ENCODE data around the gene SH3BP2. TPM values are rescaled to one million over a fixed set of nuclear protein-coding genes. Genes with fewer than 3 reads are reported as not detected.

SH3BP2 gene
- polyA plus RNA-seq, 1 donor from 2014 or later: 87.9 TPM

DNA sequence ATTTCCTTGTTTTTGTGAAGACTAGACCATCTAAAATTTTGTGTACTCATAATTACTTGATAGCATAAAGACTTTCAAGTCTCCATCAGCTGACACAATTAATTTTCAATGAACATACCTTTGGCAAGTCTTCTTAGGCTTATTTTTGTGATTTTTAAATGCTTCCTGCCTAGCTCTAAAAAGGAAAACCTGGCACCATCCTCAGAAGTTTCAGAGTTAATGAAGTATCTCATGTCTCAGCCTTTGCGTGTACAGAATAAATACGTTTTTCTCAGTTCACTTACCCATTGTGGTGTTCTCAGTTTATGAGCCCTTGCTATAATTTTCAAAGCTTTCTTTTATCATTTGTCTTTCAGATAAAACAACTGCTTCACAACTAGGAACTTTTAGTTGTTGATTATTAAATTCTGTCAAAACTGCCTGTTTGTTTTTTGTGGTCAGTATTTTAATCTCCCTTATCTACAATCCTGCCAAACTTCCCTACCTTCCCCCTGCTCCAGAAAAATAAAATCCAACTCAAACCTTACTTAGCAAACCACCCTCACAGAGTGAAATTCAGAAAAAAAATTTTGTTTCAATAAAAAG is 72.4 kb downstream of the SH3BP2 start:
- H3K79me2 ChIP-seq (replicated peaks; ENCODE audit: insufficient read depth, low read length): peaks cover 52% of the 10 kb centered on the region

DNA sequence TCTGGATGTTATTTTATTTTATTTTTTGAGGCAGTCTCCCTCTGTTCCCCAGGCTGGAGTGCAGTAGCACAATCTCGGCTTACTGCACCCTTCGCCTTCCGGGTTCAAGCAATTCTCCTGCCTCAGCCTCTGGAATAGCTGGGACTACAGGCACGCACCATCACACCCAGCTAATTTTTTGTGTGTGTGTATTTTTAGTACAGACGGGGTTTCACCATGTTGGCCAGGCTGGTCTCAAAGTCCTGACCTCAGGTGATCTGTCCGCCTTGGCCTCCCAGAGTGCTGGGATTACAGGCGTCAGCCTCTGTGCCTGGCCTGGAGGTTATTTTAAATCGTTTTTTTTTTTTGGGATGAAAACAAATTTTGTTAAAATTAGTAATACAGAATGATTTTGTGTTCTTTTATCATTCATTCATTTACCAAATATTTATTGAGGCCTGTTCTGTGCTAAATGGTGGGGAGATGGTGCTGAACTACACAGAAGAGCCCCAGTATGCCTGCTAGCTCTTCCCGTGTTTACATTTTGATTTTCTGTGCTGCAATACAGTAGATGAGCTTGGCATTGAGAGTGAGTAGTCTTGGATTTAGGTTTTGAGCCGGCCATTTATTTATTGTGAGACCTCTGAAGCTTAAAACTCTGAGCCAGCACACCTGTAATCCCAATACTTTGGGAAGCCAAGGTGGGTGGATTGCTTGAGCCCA is 73.4 kb downstream of the SH3BP2 start:
- Histone ChIP-seq H3K27ac (ENCODE audit: low read length) (no peak overlapping the region), H3K79me2 (replicated peaks; ENCODE audit: insufficient read depth, low read length) (peaks cover 46% of the 10 kb centered on the region), H3K4me2 (ENCODE audit: low read length) (no peak overlapping the region), H3K4me3 (ENCODE audit: low read length) (no peak overlapping the region), H3K9me3 (ENCODE audit: low read length) (no peaks in the 10 kb centered on the region), H3K9me2 (ENCODE audit: insufficient read depth, low read length) (no peaks in the 10 kb centered on the region), H3F3A (ENCODE audit: insufficient read depth, low read length, poor library complexity, severe bottlenecking) (no peaks in the 10 kb centered on the region), H3K36me3 (ENCODE audit: insufficient read depth, low read length) (no peaks in the 10 kb centered on the region), H3K9ac (ENCODE audit: low read length) (no peak overlapping the region), H4K20me1 (ENCODE audit: insufficient read depth) (peaks cover 3% of the 10 kb centered on the region), H2AFZ (ENCODE audit: low read depth, low read length) (no peak overlapping the region), H3K27me3 (ENCODE audit: insufficient read depth, low read depth, low read length) (no peaks in the 10 kb centered on the region)
- no peak for TF ChIP-seq RAD21 (conservative IDR thresholded peaks at IDR 0.05)
- no peak for TF ChIP-seq SMC3 (conservative IDR thresholded peaks at IDR 0.05; ENCODE audit: poor library complexity)
- no peak for TF ChIP-seq TAF1 (IDR thresholded peaks at IDR 0.05; ENCODE audit: low read depth)
- TF ChIP-seq, protein P1, sequence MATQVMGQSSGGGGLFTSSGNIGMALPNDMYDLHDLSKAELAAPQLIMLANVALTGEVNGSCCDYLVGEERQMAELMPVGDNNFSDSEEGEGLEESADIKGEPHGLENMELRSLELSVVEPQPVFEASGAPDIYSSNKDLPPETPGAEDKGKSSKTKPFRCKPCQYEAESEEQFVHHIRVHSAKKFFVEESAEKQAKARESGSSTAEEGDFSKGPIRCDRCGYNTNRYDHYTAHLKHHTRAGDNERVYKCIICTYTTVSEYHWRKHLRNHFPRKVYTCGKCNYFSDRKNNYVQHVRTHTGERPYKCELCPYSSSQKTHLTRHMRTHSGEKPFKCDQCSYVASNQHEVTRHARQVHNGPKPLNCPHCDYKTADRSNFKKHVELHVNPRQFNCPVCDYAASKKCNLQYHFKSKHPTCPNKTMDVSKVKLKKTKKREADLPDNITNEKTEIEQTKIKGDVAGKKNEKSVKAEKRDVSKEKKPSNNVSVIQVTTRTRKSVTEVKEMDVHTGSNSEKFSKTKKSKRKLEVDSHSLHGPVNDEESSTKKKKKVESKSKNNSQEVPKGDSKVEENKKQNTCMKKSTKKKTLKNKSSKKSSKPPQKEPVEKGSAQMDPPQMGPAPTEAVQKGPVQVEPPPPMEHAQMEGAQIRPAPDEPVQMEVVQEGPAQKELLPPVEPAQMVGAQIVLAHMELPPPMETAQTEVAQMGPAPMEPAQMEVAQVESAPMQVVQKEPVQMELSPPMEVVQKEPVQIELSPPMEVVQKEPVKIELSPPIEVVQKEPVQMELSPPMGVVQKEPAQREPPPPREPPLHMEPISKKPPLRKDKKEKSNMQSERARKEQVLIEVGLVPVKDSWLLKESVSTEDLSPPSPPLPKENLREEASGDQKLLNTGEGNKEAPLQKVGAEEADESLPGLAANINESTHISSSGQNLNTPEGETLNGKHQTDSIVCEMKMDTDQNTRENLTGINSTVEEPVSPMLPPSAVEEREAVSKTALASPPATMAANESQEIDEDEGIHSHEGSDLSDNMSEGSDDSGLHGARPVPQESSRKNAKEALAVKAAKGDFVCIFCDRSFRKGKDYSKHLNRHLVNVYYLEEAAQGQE (IDR thresholded peaks at IDR 0.05; ENCODE audit: borderline replicate concordance): no peak
- no peak for TF ChIP-seq EP300 (conservative IDR thresholded peaks at IDR 0.05; ENCODE audit: poor library complexity, severe bottlenecking)
- TF ChIP-seq, protein P2, sequence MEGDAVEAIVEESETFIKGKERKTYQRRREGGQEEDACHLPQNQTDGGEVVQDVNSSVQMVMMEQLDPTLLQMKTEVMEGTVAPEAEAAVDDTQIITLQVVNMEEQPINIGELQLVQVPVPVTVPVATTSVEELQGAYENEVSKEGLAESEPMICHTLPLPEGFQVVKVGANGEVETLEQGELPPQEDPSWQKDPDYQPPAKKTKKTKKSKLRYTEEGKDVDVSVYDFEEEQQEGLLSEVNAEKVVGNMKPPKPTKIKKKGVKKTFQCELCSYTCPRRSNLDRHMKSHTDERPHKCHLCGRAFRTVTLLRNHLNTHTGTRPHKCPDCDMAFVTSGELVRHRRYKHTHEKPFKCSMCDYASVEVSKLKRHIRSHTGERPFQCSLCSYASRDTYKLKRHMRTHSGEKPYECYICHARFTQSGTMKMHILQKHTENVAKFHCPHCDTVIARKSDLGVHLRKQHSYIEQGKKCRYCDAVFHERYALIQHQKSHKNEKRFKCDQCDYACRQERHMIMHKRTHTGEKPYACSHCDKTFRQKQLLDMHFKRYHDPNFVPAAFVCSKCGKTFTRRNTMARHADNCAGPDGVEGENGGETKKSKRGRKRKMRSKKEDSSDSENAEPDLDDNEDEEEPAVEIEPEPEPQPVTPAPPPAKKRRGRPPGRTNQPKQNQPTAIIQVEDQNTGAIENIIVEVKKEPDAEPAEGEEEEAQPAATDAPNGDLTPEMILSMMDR (IDR thresholded peaks at IDR 0.05; ENCODE audit: poor library complexity, severe bottlenecking): no peak
- TF ChIP-seq MXI1 (conservative IDR thresholded peaks at IDR 0.05; ENCODE audit: poor library complexity, severe bottlenecking): no peak
- no peak for TF ChIP-seq EZH2 (IDR thresholded peaks at IDR 0.05; ENCODE audit: borderline replicate concordance, insufficient read depth, low read length, poor library complexity, severe bottlenecking)
- no peak for TF ChIP-seq POLR2AphosphoS5 (IDR thresholded peaks at IDR 0.05)

More for the DNA sequence above, 72.4 kb downstream of the SH3BP2 start:
- Histone ChIP-seq H4K20me1 (ENCODE audit: insufficient read depth) (peaks cover 9% of the 10 kb centered on the region), H3F3A (ENCODE audit: insufficient read depth, low read length, poor library complexity, severe bottlenecking) (no peaks in the 10 kb centered on the region), H3K4me3 (ENCODE audit: low read length) (no peak overlapping the region), H3K4me2 (ENCODE audit: low read length) (no peak overlapping the region), H3K9me2 (ENCODE audit: insufficient read depth, low read length) (no peaks in the 10 kb centered on the region), H3K27ac (ENCODE audit: low read length) (no peak overlapping the region), H3K9ac (ENCODE audit: low read length) (no peak overlapping the region), H3K27me3 (ENCODE audit: insufficient read depth, low read depth, low read length) (no peaks in the 10 kb centered on the region), H2AFZ (ENCODE audit: low read depth, low read length) (no peak overlapping the region), H3K9me3 (ENCODE audit: low read length) (no peaks in the 10 kb centered on the region), H3K36me3 (ENCODE audit: insufficient read depth, low read length) (no peaks in the 10 kb centered on the region)
- TF ChIP-seq EZH2 (IDR thresholded peaks at IDR 0.05; ENCODE audit: borderline replicate concordance, insufficient read depth, low read length, poor library complexity, severe bottlenecking): no peak
- TF ChIP-seq EP300 (conservative IDR thresholded peaks at IDR 0.05; ENCODE audit: poor library complexity, severe bottlenecking): no peak
- TF ChIP-seq, protein P1 (IDR thresholded peaks at IDR 0.05; ENCODE audit: borderline replicate concordance): no peak
- no peak for TF ChIP-seq SMC3 (conservative IDR thresholded peaks at IDR 0.05; ENCODE audit: poor library complexity)
- TF ChIP-seq, protein P2 (IDR thresholded peaks at IDR 0.05; ENCODE audit: poor library complexity, severe bottlenecking): no peak

Data from neural cell (in vitro differentiated cells).